Body of pancreas (tissue), 4 donors: ENCODE data around the gene PDZD8. TPM values are rescaled to one million over a fixed set of nuclear protein-coding genes. Genes with fewer than 3 reads are reported as not detected.

Experiments
- ATAC-seq: fragments of 150-250 bp; one replicate; pipeline ENCODE4 v1.9.1; 2016
- DNase-seq, 4 donors: peaks; one replicate each; pipeline ENCODE4 v3.0.0-alpha.2; 2019
- H3K27ac ChIP-seq, 4 donors: fragments of 200-600 bp; sonication (generic); 1 replicate in 3 of 4; 2 replicates in 1 of 4; pipeline versions ENCODE4 v1.5.1 to v1.6.1; 2016 to 2019; ENCODE audit warnings: mild to moderate bottlenecking in 1 of 4, mixed read lengths in 1 of 4, moderate library complexity in 1 of 4
- H3K27me3 ChIP-seq, 2 donors: fragments of 200-600 bp; sonication (generic); one replicate each; pipeline ENCODE4 v1.6.0; 2016; ENCODE audit warnings: mild to moderate bottlenecking in 1 of 2
- H3K36me3 ChIP-seq, 2 donors: fragments of 200-600 bp; sonication (generic); replicated peaks in 1 of 2; 2 replicates each; pipeline ENCODE4 v1.5.1; 2016; ENCODE audit warnings: low read depth in 2 of 2; ENCODE audit not compliant: insufficient read depth in 1 of 2
- H3K4me1 ChIP-seq: fragments of 200-600 bp; sonication (generic); one replicate; pipeline ENCODE4 v1.6.0; 2016
- H3K4me3 ChIP-seq, 2 donors: fragments of 200-600 bp; sonication (generic); 1 replicate in 1 of 2; 2 replicates in 1 of 2; pipeline ENCODE4 v1.5.1; 2016 to 2019
- H3K9me3 ChIP-seq, 3 donors: fragments of 200-600 bp; sonication (generic); 1 replicate in 2 of 3; 2 replicates in 1 of 3; pipeline ENCODE4 v1.5.1; 2016
- CTCF ChIP-seq, 7 experiments: fragments of 450-650 bp in 4 of 7; fragments of 200-600 bp in 3 of 7; sonication (generic) in 3 of 7; IDR thresholded peaks; one replicate each; pipeline ENCODE4 v1.5.1; 2016 to 2019; ENCODE audit warnings: antibody characterized with exemption in 7 of 7
- POLR2A ChIP-seq, 3 donors: fragments of 450-650 bp; IDR thresholded peaks; one replicate each; pipeline ENCODE4 v1.6.1; 2016; ENCODE audit warnings: antibody characterized with exemption in 3 of 3, mild to moderate bottlenecking in 2 of 3
- WGBS, 2 donors: methylation state at CpG; one replicate each; pipeline ENCODE4 v1.1.5; 2017; 5-methylcytosine and 5-hydroxymethylcytosine counted together
- intact Hi-C: fragments of 100-400 bp; cut with DNase I; formaldehyde crosslinking; loops from one replicate; pipeline ENCODE4 v1.15.1; 2023
- total RNA-seq, 2 donors: library from RNA; depleted of rRNA; stranded (reverse); fragments of >200 nt; gene quantifications; one replicate each; pipeline ENCODE4 v1.1.0, GENCODE V29; 2016

PDZD8 gene
- total RNA-seq, 2 donors from 2014 or later = 34.3 to 36.8 TPM

DNA sequence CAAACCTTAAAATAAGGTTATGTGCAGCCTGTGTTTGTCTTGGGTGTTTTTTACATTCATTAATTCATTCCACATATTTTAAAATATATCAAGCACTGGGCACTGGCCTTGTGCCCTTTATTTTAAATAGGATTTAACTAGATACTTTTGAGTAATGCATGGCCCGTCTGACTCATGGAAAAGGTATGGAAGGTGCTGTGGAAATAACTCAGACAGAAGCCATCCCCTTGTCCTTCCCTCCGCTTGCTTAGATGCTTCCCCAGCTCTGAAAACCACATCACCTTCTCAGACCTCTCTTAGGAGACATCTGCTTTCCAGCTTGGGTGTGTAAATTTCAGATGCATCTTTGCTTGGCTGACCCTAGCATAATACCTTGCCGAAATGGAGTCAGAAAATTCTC lies 103.8 kb downstream of the PDZD8 start:
- DNase-seq (no peak), ATAC-seq (no peak)
- Histone ChIP-seq H3K9me3 (no peaks in the 10 kb centered on the region), H3K27ac (no peak overlapping the region), H3K36me3 (no peaks in the 10 kb centered on the region), H3K4me1 (no peaks in the 10 kb centered on the region), H3K4me3 (no peak overlapping the region), H3K27me3 (no peaks in the 10 kb centered on the region)
- 83 to 91% methylated on average over 3 of the region's 3 CpGs for WGBS, 2 donors
- TF ChIP-seq CTCF (IDR thresholded peaks at IDR 0.05) (no peak), POLR2A (IDR thresholded peaks at IDR 0.05) (no peak)
- intact Hi-C loops = no loop called here

GRCh38 chr10:117268907-117269306 lies 106.3 kb downstream of the PDZD8 start:
- H3K4me1 ChIP-seq = peaks cover 18% of the 10 kb centered on the region
- no peaks in the 10 kb centered on the region for H3K27me3 ChIP-seq
- H3K36me3 ChIP-seq = no peaks in the 10 kb centered on the region
- H3K9me3 ChIP-seq = no peaks in the 10 kb centered on the region
- H3K4me3 ChIP-seq = no peak overlapping the region
- TF ChIP-seq CTCF (IDR thresholded peaks at IDR 0.05) (no peak), POLR2A (IDR thresholded peaks at IDR 0.05) (no peak)
- no peak for ATAC-seq
- no peak for DNase-seq
- no peak overlapping the region for H3K27ac ChIP-seq
- WGBS, 2 donors = 92 to 93% methylated on average over 2 of the region's 2 CpGs
- intact Hi-C loops = no loop called here

DNA sequence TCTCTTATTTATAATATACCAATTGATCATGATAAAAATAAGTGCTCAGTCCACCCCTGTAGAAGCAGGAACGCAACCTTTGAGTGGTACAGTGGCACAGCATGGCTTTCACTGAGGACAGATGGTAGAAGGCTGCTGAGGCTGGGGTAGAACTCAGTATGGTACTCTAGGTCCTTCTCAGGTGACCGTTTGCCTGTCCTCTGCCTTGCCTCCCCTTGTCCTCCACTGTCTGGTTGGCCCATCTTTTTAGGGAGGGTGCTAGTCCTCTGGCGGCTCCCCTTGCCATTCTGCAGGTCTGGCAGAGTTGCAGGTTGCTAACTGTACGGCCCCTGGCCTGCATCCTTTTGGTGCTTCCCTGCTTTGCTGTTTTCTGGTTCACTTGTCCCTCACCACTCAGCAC lies 107.0 kb downstream of the PDZD8 start:
- DNase-seq (no peak), ATAC-seq (no peak)
- 76 to 93% methylated on average over 3 to 4 of the region's 4 CpGs for WGBS, 2 donors
- intact Hi-C loops = no loop called here
- TF ChIP-seq POLR2A (IDR thresholded peaks at IDR 0.05) (no peak), CTCF (IDR thresholded peaks at IDR 0.05) (no peak)
- peaks cover 19% of the 10 kb centered on the region for H3K4me1 ChIP-seq
- H3K36me3 ChIP-seq = no peaks in the 10 kb centered on the region
- no peak overlapping the region for H3K4me3 ChIP-seq
- H3K27ac ChIP-seq = no peak overlapping the region
- H3K27me3 ChIP-seq = no peaks in the 10 kb centered on the region
- H3K9me3 ChIP-seq = no peaks in the 10 kb centered on the region

DNA sequence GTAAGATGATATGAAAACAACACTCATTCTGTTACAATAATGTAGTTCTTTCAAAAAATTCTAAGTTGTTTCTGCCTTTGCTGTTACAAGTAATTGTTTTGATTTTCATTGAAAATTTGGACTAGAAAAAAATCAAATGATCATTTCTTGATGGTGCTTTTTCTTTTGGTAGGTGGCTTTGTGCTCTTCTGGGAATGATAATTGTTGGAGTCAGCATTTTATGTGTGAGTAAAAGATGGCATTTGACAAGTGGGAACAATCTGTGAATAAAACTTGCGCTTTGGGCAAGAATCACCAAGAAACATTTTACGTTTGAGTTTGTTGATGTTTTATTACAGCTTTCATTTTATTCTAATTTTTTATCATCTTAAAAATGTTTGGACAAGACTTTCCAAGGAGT lies 108.4 kb downstream of the PDZD8 start:
- Histone ChIP-seq H3K4me3 (no peak overlapping the region), H3K27me3 (no peaks in the 10 kb centered on the region), H3K9me3 (no peaks in the 10 kb centered on the region), H3K4me1 (peaks cover 19% of the 10 kb centered on the region), H3K36me3 (no peaks in the 10 kb centered on the region), H3K27ac (no peak overlapping the region)
- TF ChIP-seq POLR2A (IDR thresholded peaks at IDR 0.05) (no peak), CTCF (IDR thresholded peaks at IDR 0.05) (no peak)
- 87 to 95% methylated on average over 2 of the region's 2 CpGs for WGBS, 2 donors
- intact Hi-C loops = no loop called here
- DNase-seq (no peak), ATAC-seq (no peak)

- 82 to 86% methylated on average over 9 of the region's 9 CpGs for WGBS, 2 donors
- ATAC-seq (no peak), DNase-seq (no peak)
- Histone ChIP-seq H3K27ac (no peak overlapping the region), H3K4me3 (no peak overlapping the region), H3K36me3 (no peaks in the 10 kb centered on the region), H3K4me1 (peaks cover 19% of the 10 kb centered on the region), H3K9me3 (no peaks in the 10 kb centered on the region), H3K27me3 (no peaks in the 10 kb centered on the region)
- intact Hi-C loops = no loop called here
- TF ChIP-seq POLR2A (IDR thresholded peaks at IDR 0.05) (no peak), CTCF (IDR thresholded peaks at IDR 0.05) (no peak)
Measured at GRCh38 chr10:117266400-117266799, 108.8 kb downstream of the PDZD8 start.
